ENCODE results near the gene MSN. TPM values are rescaled to one million over a fixed set of nuclear protein-coding genes. Genes with fewer than 3 reads are reported as not detected.
A peak's percentile ranks its signal among the peaks of the same experiment; 100 is the strongest.

Gene MSN
- total RNA-seq, 1 donor from 2014 or later, result 479 TPM

GRCh38 chrX:65705439-65705838 is 38.0 kb downstream of the MSN start:
- DNase-seq (ENCODE audit: low spot score), result no peak
- H3K36me3 Mint-ChIP-seq (ENCODE audit: low read depth), result peaks cover 38% of the 10 kb centered on the region
- H3K4me1 Mint-ChIP-seq (ENCODE audit: low read depth), result peaks cover 71% of the 10 kb centered on the region
- H3K4me3 Mint-ChIP-seq, result peak overlapping the region; percentile 66
- H3K27ac Mint-ChIP-seq, result peak overlapping the region; percentile 88
- intact Hi-C loops (cut with micrococcal nuclease), result no loop called here
- H3K27me3 Mint-ChIP-seq (ENCODE audit: insufficient read depth), result no peaks in the 10 kb centered on the region
- H3K9me3 Mint-ChIP-seq, result no peaks in the 10 kb centered on the region

GRCh38 chrX:65706041-65706828 is 38.8 kb downstream of the MSN start:
- intact Hi-C loops (cut with micrococcal nuclease), result loop anchor here (1.0 kb wide), 2 partner anchors 8 to 16 kb away; no protein-coding TSS in a partner anchor
- Mint-ChIP-seq H3K4me1 (ENCODE audit: low read depth) (peaks cover 63% of the 10 kb centered on the region), H3K9me3 (no peaks in the 10 kb centered on the region), H3K27ac (peak overlapping the region; percentile 88), H3K36me3 (ENCODE audit: low read depth) (peaks cover 35% of the 10 kb centered on the region), H3K27me3 (ENCODE audit: insufficient read depth) (no peaks in the 10 kb centered on the region), H3K4me3 (peak overlapping the region; percentile 66)
- DNase-seq (ENCODE audit: low spot score), result no peak

GRCh38 chrX:65707151-65707550 is 39.7 kb downstream of the MSN start:
- H3K4me3 Mint-ChIP-seq, result no peak overlapping the region

DNA sequence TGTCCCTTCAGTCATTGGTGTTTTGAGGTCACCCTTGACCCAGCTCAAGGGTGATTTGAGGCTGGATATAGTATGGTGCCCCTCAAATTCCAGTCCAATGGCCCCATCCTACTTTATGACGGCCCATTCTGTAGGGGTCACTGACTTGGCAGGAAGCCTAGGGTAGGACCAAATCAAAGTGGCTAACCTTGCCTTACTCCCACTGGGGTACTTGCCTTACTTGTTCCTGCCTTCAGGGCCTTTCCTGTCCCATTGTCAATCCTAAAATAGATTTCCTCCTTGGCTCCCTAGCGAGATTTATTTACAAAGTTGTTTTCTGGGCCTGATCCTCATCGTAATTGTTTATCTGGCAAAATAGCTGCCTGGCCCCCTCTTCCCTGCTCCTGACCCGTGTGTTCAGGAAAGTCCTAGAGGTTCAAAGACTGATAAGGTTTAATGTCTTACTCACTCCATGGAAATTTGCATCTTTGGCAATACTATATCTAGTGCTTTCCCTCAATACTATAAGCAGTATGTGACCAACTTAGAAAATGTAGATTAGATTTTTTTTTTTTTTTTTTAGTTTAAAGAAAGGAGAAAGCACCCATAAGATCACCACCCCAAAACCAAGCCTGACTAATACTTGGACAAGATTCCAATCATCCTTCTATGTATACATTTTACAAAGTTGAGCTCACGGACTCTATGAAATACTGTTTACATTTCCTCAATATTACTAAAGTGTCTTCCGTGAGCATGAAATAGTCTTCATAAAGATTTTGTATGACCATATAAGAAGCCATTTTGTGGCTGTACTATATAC is 44.8 kb downstream of the MSN start:
- DNase-seq (ENCODE audit: low spot score), result no peak
- Mint-ChIP-seq H3K4me3 (no peak overlapping the region), H3K4me1 (ENCODE audit: low read depth) (peaks cover 55% of the 10 kb centered on the region), H3K27me3 (ENCODE audit: insufficient read depth) (no peaks in the 10 kb centered on the region), H3K9me3 (no peaks in the 10 kb centered on the region), H3K27ac (peak overlapping the region; percentile 48), H3K36me3 (ENCODE audit: low read depth) (peaks cover 26% of the 10 kb centered on the region)
- intact Hi-C loops (cut with micrococcal nuclease), result no loop called here

More at GRCh38 chrX:65707151-65707550, 39.7 kb downstream of the MSN start:
- H3K27me3 Mint-ChIP-seq (ENCODE audit: insufficient read depth), result no peaks in the 10 kb centered on the region
- H3K4me1 Mint-ChIP-seq (ENCODE audit: low read depth), result peaks cover 63% of the 10 kb centered on the region
- peaks cover 36% of the 10 kb centered on the region for H3K36me3 Mint-ChIP-seq (ENCODE audit: low read depth)
- intact Hi-C loops (cut with micrococcal nuclease), result no loop called here
- peak overlapping the region; percentile 88 for H3K27ac Mint-ChIP-seq
- H3K9me3 Mint-ChIP-seq, result no peaks in the 10 kb centered on the region
- no peak for DNase-seq (ENCODE audit: low spot score)

DNA sequence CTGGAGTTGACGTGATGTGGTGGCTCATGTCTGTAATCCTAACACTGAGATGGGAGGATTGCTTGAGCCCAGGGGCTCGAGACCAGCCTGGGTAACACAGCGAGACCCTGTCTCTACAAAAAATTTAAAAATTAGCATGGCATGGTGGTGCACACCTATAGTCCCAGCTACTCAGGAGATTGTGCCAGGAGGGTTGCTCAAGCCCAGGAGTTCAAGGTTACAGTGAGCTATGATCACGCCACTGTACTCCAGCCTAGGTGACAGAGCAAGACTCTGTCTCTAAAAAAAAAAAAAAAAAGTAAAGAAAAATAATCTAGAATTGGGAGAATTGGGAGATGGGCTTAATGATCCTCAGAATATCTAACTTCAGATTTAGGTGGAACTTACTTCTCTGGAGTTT is 51.1 kb downstream of the MSN start:
- Mint-ChIP-seq H3K27ac (no peak overlapping the region), H3K4me3 (no peak overlapping the region), H3K9me3 (no peaks in the 10 kb centered on the region), H3K36me3 (ENCODE audit: low read depth) (peaks cover 51% of the 10 kb centered on the region), H3K27me3 (ENCODE audit: insufficient read depth) (no peaks in the 10 kb centered on the region), H3K4me1 (ENCODE audit: low read depth) (peaks cover 85% of the 10 kb centered on the region)
- no peak for DNase-seq (ENCODE audit: low spot score)
- intact Hi-C loops (cut with micrococcal nuclease), result no loop called here

DNA sequence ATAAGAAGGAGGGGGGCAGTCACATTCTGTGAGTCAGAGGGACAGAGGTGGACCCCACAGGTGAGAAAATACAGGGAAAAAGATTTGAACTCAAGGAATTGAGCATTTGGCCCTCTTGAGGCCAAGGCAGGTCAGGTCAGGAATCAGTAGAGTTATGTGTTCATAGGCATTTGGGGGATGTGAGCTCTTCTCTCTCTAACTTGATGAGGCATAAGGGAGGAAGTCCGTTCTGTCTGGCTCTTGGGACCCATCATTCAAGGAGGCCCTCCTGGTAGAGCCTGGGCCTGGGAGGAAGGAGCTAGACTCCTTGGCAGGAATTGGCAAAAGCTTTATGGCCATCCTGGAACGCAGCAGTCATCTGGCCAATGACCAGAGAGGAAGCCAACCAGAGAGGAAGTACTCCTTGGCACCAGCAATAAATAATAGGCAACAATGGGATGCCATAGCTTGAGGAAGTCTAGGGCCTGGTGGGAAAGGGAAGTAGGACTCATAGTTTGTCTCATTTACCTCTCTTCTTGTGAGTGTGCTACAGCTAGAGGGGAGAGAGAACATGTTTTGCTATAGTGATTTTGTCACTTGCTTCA is 53.0 kb downstream of the MSN start:
- intact Hi-C loops (cut with micrococcal nuclease), result no loop called here
- Mint-ChIP-seq H3K9me3 (no peaks in the 10 kb centered on the region), H3K36me3 (ENCODE audit: low read depth) (peaks cover 55% of the 10 kb centered on the region), H3K27me3 (ENCODE audit: insufficient read depth) (no peaks in the 10 kb centered on the region), H3K4me3 (no peak overlapping the region), H3K4me1 (ENCODE audit: low read depth) (peaks cover 93% of the 10 kb centered on the region), H3K27ac (peak overlapping the region; percentile 74)
- no peak for DNase-seq (ENCODE audit: low spot score)

DNA sequence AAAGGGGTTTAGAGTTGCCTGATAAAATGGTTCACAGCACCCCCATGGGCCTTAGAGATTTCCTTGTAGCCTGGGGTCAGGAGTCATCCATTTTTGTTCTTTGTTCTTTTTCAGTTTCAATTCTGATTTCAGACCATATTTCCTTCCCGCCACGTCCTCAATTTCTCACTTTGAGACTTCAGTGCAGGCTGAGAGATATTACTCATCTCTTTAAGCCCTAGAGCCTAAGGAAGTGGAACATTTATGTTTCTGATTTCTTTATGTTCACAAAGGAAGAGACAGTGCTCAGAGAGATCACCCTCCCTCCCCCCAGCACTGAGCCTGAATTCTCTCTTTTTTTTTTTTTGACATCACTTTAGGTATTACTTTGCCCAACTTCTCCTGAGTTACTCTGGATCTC is 56.3 kb downstream of the MSN start:
- Mint-ChIP-seq H3K4me1 (ENCODE audit: low read depth) (peaks cover 82% of the 10 kb centered on the region), H3K4me3 (peak overlapping the region; percentile 0)

DNA sequence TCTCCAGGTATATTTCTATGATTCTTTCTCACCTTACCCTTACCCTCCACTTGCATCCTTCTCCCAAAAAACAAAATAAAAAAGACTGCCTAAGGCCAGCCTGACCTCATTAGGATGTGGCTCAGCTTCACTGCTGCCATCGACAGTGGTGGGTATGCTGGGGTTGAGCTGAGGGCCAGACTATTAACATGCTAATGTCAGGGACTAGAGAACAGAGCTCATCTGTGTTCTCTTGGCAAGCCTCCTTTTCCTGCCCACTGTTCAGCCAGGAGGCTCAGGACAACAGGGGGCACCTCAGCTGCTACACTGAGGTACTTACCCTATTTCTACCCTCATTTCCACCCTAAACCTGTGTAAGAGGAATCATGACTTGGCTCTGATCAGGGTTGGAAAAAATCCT is 59.3 kb downstream of the MSN start:
- Mint-ChIP-seq H3K9me3 (no peaks in the 10 kb centered on the region), H3K27me3 (ENCODE audit: insufficient read depth) (no peaks in the 10 kb centered on the region), H3K4me1 (ENCODE audit: low read depth) (peaks cover 73% of the 10 kb centered on the region), H3K36me3 (ENCODE audit: low read depth) (peaks cover 55% of the 10 kb centered on the region), H3K27ac (peak overlapping the region; percentile 33), H3K4me3 (no peak overlapping the region)
- no peak for DNase-seq (ENCODE audit: low spot score)
- intact Hi-C loops (cut with micrococcal nuclease), result no loop called here

More for the DNA sequence above, 56.3 kb downstream of the MSN start:
- DNase-seq (ENCODE audit: low spot score), result peak; percentile 34
- Mint-ChIP-seq H3K27me3 (ENCODE audit: insufficient read depth) (no peaks in the 10 kb centered on the region), H3K27ac (peak overlapping the region; percentile 76), H3K36me3 (ENCODE audit: low read depth) (peaks cover 57% of the 10 kb centered on the region), H3K9me3 (no peaks in the 10 kb centered on the region)
- intact Hi-C loops (cut with micrococcal nuclease), result loop anchor here (1.0 to 2.0 kb wide), 8 partner anchors 9 to 323 kb away; partner anchors contain the start of gene MSN

DNA sequence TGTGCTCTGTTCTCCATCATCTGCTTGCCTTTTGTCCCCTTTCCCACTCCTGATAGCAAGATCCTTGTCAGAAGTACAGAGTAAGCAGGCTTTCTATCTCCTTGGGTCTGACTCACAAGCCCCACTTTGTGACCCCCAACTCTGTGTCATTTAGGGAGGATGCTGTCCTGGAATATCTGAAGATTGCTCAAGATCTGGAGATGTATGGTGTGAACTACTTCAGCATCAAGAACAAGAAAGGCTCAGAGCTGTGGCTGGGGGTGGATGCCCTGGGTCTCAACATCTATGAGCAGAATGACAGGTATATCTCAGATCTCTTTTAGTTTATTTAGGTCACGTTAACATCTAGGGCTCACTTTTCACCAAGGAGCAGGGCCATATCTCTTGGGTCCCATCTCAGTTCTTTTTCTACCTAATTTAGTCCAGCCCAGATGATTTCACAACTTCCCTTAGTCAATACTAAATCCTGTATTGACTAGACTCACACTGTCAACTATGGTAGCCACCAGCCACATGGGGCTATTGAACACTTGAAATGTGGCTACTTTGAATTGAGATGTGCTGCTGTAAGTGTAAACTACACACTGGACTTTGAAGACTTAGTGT is 64.3 kb downstream of the MSN start:
- peaks cover 72% of the 10 kb centered on the region for H3K36me3 Mint-ChIP-seq (ENCODE audit: low read depth)
- peaks cover 33% of the 10 kb centered on the region for H3K4me1 Mint-ChIP-seq (ENCODE audit: low read depth)
- H3K9me3 Mint-ChIP-seq, result no peaks in the 10 kb centered on the region
- no peak overlapping the region for H3K4me3 Mint-ChIP-seq
- H3K27me3 Mint-ChIP-seq (ENCODE audit: insufficient read depth), result no peaks in the 10 kb centered on the region
- peak overlapping the region; percentile 80 for H3K27ac Mint-ChIP-seq
- DNase-seq (ENCODE audit: low spot score), result no peak
- intact Hi-C loops (cut with micrococcal nuclease), result loop anchor here (1.0 to 2.0 kb wide), 3 partner anchors 8 to 137 kb away; no protein-coding TSS in a partner anchor

- DNase-seq (ENCODE audit: low spot score), result no peak
- Mint-ChIP-seq H3K4me3 (no peak overlapping the region), H3K36me3 (ENCODE audit: low read depth) (peaks cover 65% of the 10 kb centered on the region), H3K27ac (peak overlapping the region; percentile 23), H3K4me1 (ENCODE audit: low read depth) (peaks cover 36% of the 10 kb centered on the region), H3K27me3 (ENCODE audit: insufficient read depth) (no peaks in the 10 kb centered on the region), H3K9me3 (no peaks in the 10 kb centered on the region)
- intact Hi-C loops (cut with micrococcal nuclease), result loop anchor here (1.0 to 10.0 kb wide), 4 partner anchors 9 to 664 kb away; no protein-coding TSS in a partner anchor
Measured at GRCh38 chrX:65740909-65741308, 73.5 kb downstream of the MSN start.

DNA sequence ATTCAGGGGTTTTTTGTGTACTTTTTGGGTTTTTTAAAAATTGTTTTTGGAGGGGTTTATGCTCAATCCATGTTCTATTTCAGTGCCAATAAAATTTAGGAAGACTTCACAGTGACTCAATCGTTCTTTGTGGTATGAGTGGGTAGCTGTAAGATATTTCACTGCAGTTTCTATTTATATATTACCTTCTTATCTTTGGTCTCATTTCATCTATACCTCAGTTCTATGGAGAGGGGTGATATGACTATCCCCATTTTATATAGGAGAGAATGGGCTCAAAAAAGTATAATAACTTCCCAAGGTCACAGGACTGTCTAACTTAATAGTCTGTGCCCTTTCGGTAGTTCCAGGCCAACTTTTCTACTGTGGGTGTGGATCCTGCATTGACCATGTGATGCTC is 74.4 kb downstream of the MSN start:
- peaks cover 64% of the 10 kb centered on the region for H3K36me3 Mint-ChIP-seq (ENCODE audit: low read depth)
- H3K27ac Mint-ChIP-seq, result peak overlapping the region; percentile 84
- H3K4me3 Mint-ChIP-seq, result peak overlapping the region; percentile 45
- no peaks in the 10 kb centered on the region for H3K9me3 Mint-ChIP-seq
- no peaks in the 10 kb centered on the region for H3K27me3 Mint-ChIP-seq (ENCODE audit: insufficient read depth)
- intact Hi-C loops (cut with micrococcal nuclease), result loop anchor here (1.0 to 10.0 kb wide), 5 partner anchors 10 to 663 kb away; no protein-coding TSS in a partner anchor
- peaks cover 42% of the 10 kb centered on the region for H3K4me1 Mint-ChIP-seq (ENCODE audit: low read depth)
- no peak for DNase-seq (ENCODE audit: low spot score)

- Mint-ChIP-seq H3K9me3 (no peaks in the 10 kb centered on the region), H3K27ac (no peak overlapping the region), H3K36me3 (ENCODE audit: low read depth) (peaks cover 53% of the 10 kb centered on the region), H3K27me3 (ENCODE audit: insufficient read depth) (no peaks in the 10 kb centered on the region), H3K4me1 (ENCODE audit: low read depth) (peaks cover 62% of the 10 kb centered on the region), H3K4me3 (no peak overlapping the region)
- DNase-seq (ENCODE audit: low spot score), result no peak
- intact Hi-C loops (cut with micrococcal nuclease), result loop anchor here (10.0 kb wide), 2 partner anchors 120 to 660 kb away; no protein-coding TSS in a partner anchor
Measured at GRCh38 chrX:65744965-65745364, 77.5 kb downstream of the MSN start.

Data from activated T-helper 1 cell treated with anti-CD3 and anti-CD28 coated beads, Interleukin-12 subunit alpha, Interleukin-12 subunit beta, Interleukin-2, Interleukin-4 antibody, amounts not matched to agents 30 ng/mL and 10 ng/mL and 1 ng/mL, durations not matched to agents 14 hours and 24 hours and 36 hours (primary cell).